Measurements from ENCODE around the gene TMEM132C.

DNA sequence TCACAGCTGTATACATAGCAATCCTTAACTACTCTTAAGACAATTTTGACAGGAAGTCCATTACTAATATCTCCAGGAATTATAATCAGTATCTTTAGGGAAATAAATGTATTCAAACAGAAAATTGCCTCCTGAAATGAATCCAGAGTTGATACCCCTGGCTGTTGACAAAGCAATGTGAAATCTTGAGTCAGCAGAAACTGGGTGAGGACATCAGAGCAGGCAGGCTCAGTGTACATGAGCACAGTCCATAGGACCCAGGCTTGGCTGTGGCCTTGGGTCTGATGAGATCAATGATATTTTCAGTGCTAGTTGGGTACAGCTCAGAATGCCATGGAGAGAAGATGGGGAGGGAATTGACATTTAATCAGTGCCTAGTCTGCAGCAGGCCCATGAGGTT, 405.5 kb downstream of the TMEM132C start:
- TF ChIP-seq CTCF (IDR thresholded peaks at IDR 0.05): no peak
- no peak for TF ChIP-seq POLR2A (IDR thresholded peaks at IDR 0.05)
- TF ChIP-seq POLR2AphosphoS5 (IDR thresholded peaks at IDR 0.05): no peak
